Prostate gland (tissue), 2 donors: ENCODE measurements around the gene KMT2C. TPM values are rescaled to one million over a fixed set of nuclear protein-coding genes. Genes with fewer than 3 reads are reported as not detected.

Source experiments
- DNase-seq: peaks from one replicate; pipeline ENCODE4 v3.0.0-alpha.2; 2019; ENCODE audit warnings: low spot score
- H3K27ac ChIP-seq, 2 donors: fragments of 200-600 bp; sonication (generic); 2 replicates each; pipeline ENCODE4 v1.5.1; 2017 to 2019
- H3K27me3 ChIP-seq: fragments of 200-600 bp; sonication (generic); replicated peaks from 2 replicates; pipeline ENCODE4 v1.5.1; 2019; ENCODE audit not compliant: insufficient read depth
- H3K36me3 ChIP-seq, 2 donors: fragments of 200-600 bp; sonication (generic); 1 replicate in 1 of 2; 2 replicates in 1 of 2; pipeline versions ENCODE4 v1.5.1 to v1.8.1; 2017 to 2019
- H3K4me1 ChIP-seq: fragments of 200-600 bp; sonication (generic); replicated peaks from 2 replicates; pipeline ENCODE4 v1.5.1; 2019
- H3K4me3 ChIP-seq, 2 donors: fragments of 200-600 bp; sonication (generic); 2 replicates each; pipeline ENCODE4 v1.5.1; 2017 to 2019
- H3K9me3 ChIP-seq: fragments of 200-600 bp; sonication (generic); 2 replicates; pipeline ENCODE4 v1.5.1; 2017
- CTCF ChIP-seq, 4 experiments: fragments of 200-600 bp in 2 of 4; fragments of 450-650 bp in 2 of 4; sonication (generic) in 2 of 4; IDR thresholded peaks; 1 replicate in 3 of 4; 2 replicates in 1 of 4; pipeline ENCODE4 v1.5.1; 2016 to 2019; ENCODE audit warnings: antibody characterized with exemption in 4 of 4, mild to moderate bottlenecking in 2 of 4, moderate library complexity in 2 of 4
- POLR2A ChIP-seq: fragments of 450-650 bp; IDR thresholded peaks from one replicate; pipeline ENCODE4 v1.6.1; 2016; ENCODE audit warnings: antibody characterized with exemption, mild to moderate bottlenecking
- POLR2AphosphoS5 ChIP-seq: sonication (generic); formaldehyde crosslinking; IDR thresholded peaks from one replicate; pipeline ENCODE4 v1.6.1; 2017; ENCODE audit warnings: antibody characterized with exemption
- WGBS: methylation state at CpG from one replicate; pipeline ENCODE4 v1.1.5; 2018; 5-methylcytosine and 5-hydroxymethylcytosine counted together
- intact Hi-C: fragments of 100-400 bp; cut with DNase I; formaldehyde crosslinking; loops from one replicate; pipeline ENCODE4 v1.14.2; 2022
- small RNA-seq, 2 donors: library from RNA; depleted of rRNA; stranded (forward); fragments of <200 nt; gene quantifications; one replicate each; pipeline ENCODE3, GENCODE V24; 2016
- total RNA-seq, 2 donors: library from RNA; depleted of rRNA; stranded (reverse); fragments of >200 nt; gene quantifications; one replicate each; pipeline ENCODE4 v1.1.0, GENCODE V29; 2016

Gene KMT2C
- total RNA-seq, 2 donors from 2014 or later: 70.8 to 118 TPM

GRCh38 chr7:152093717-152094116 is 342.1 kb downstream of the KMT2C start:
- Histone ChIP-seq H3K27me3 (no peaks in the 10 kb centered on the region), H3K4me1 (no peaks in the 10 kb centered on the region), H3K4me3 (no peak overlapping the region), H3K36me3 (no peaks in the 10 kb centered on the region), H3K9me3 (no peaks in the 10 kb centered on the region), H3K27ac (no peak overlapping the region)
- intact Hi-C loops: no loop called here
- TF ChIP-seq POLR2AphosphoS5: no peak
- TF ChIP-seq POLR2A: no peak
- TF ChIP-seq CTCF (IDR thresholded peaks at IDR 0.05): no peak
- WGBS: 88% methylated on average over 4 of the region's 4 CpGs
- DNase-seq: no peak

- no peaks in the 10 kb centered on the region for H3K36me3 ChIP-seq
- TF ChIP-seq POLR2AphosphoS5 (no peak), POLR2A (no peak), CTCF (IDR thresholded peaks at IDR 0.05) (no peak)
- intact Hi-C loops: no loop called here
- H3K4me1 ChIP-seq: no peaks in the 10 kb centered on the region
- no peak overlapping the region for H3K4me3 ChIP-seq
- DNase-seq: no peak
- H3K27ac ChIP-seq: no peak overlapping the region
- WGBS: 94% methylated on average over 6 of the region's 6 CpGs
- no peaks in the 10 kb centered on the region for H3K9me3 ChIP-seq
- no peaks in the 10 kb centered on the region for H3K27me3 ChIP-seq
Observed at GRCh38 chr7:152090747-152091146, 345.1 kb downstream of the KMT2C start.

- Histone ChIP-seq H3K27me3 (no peaks in the 10 kb centered on the region), H3K9me3 (no peaks in the 10 kb centered on the region), H3K36me3 (no peaks in the 10 kb centered on the region), H3K27ac (no peak overlapping the region), H3K4me1 (no peaks in the 10 kb centered on the region), H3K4me3 (no peak overlapping the region)
- no peak for DNase-seq
- TF ChIP-seq CTCF (IDR thresholded peaks at IDR 0.05) (no peak), POLR2A (no peak), POLR2AphosphoS5 (no peak)
- intact Hi-C loops: no loop called here
- WGBS: 99% methylated on average over 7 of the region's 7 CpGs
Observed at GRCh38 chr7:152089183-152089582, 346.6 kb downstream of the KMT2C start.

GRCh38 chr7:152086513-152086912 is 349.3 kb downstream of the KMT2C start:
- Histone ChIP-seq H3K4me3 (no peak overlapping the region), H3K36me3 (no peaks in the 10 kb centered on the region), H3K27ac (no peak overlapping the region), H3K27me3 (no peaks in the 10 kb centered on the region), H3K4me1 (no peaks in the 10 kb centered on the region), H3K9me3 (no peaks in the 10 kb centered on the region)
- intact Hi-C loops: no loop called here
- TF ChIP-seq CTCF (IDR thresholded peaks at IDR 0.05) (no peak), POLR2A (no peak), POLR2AphosphoS5 (no peak)
- WGBS: 14% methylated on average over 1 of the region's 1 CpG
- DNase-seq: no peak

- Histone ChIP-seq H3K27me3 (no peaks in the 10 kb centered on the region), H3K4me3 (no peak overlapping the region), H3K36me3 (no peaks in the 10 kb centered on the region), H3K4me1 (no peaks in the 10 kb centered on the region), H3K27ac (no peak overlapping the region), H3K9me3 (no peaks in the 10 kb centered on the region)
- intact Hi-C loops: no loop called here
- TF ChIP-seq POLR2A (no peak), CTCF (IDR thresholded peaks at IDR 0.05) (no peak), POLR2AphosphoS5 (no peak)
- no peak for DNase-seq
- WGBS: 86% methylated on average over 3 of the region's 3 CpGs
Observed at GRCh38 chr7:152085131-152085530, 350.7 kb downstream of the KMT2C start.

Small RNAs within 50 kb of the gene (small RNA-seq; reads per million reads assigned to genes)
- gene AC104692.1 (0 reads per million in 2 donors), gene AC104692.2 (0 reads per million in 2 donors), gene RF00019 (0 reads per million in 2 donors)

Other genes starting within 250 kb of the KMT2C start
- 1 to 10 TPM in 1 of 2 donors, under 1 TPM in 1; 0.91 to 1.6 TPM for gene XRCC2, start 240.1 kb upstream of the KMT2C start, total RNA-seq